OCI-LY7 (cell line): ENCODE data around the gene MAZ. TPM values are rescaled to one million over a fixed set of nuclear protein-coding genes. Genes with fewer than 3 reads are reported as not detected.

Source experiments
- BruUV-seq: library from RNA; stranded (reverse); fragments of 400-500 nt; replicated peaks from 2 replicates; lab custom pipeline; 2021; lab: Mats Ljungman, UMichigan
- CTCF ChIA-PET: fragments of 300-600 bp; sonication (Branson Sonifier 250); formaldehyde crosslinking; loops from one replicate; lab custom pipeline; 2022; ENCODE audit warnings: antibody characterized with exemption; ENCODE audit not compliant: unreplicated experiment; lab: Charles Lee
- POLR2A ChIA-PET: fragments of 300-600 bp; sonication (Branson Sonifier 250); formaldehyde crosslinking; loops from one replicate; lab custom pipeline; 2022; ENCODE audit warnings: antibody characterized with exemption; lab: Charles Lee
- DNase-seq: peaks from one replicate; pipeline ENCODE4 v3.0.0-alpha.2; 2015; ENCODE audit warnings: low spot score
- H2AFZ ChIP-seq: fragments of 200-600 bp; sonication (generic), shearing (Covaris generic); 2 replicates; pipeline ENCODE4 v1.6.1; 2014; ENCODE audit warnings: mild to moderate bottlenecking, antibody characterized with exemption, low read length, moderate library complexity
- H3K27ac ChIP-seq: fragments of 200-600 bp; sonication (generic); 2 replicates; pipeline ENCODE4 v1.5.1; 2014; ENCODE audit warnings: mixed run types, low read depth, mild to moderate bottlenecking, moderate library complexity, low read length, inconsistent platforms; ENCODE audit not compliant: poor library complexity, severe bottlenecking
- H3K36me3 ChIP-seq: fragments of 200-600 bp; sonication (generic); 2 replicates; pipeline ENCODE4 v1.6.1; 2014; ENCODE audit warnings: mild to moderate bottlenecking, antibody characterized with exemption, low read length, moderate library complexity, mixed read lengths; ENCODE audit not compliant: insufficient read depth
- H3K4me1 ChIP-seq: fragments of 200-600 bp; sonication (generic); 2 replicates; pipeline ENCODE4 v1.5.1; 2014; ENCODE audit warnings: mild to moderate bottlenecking, low read length; ENCODE audit not compliant: insufficient read depth, poor library complexity, severe bottlenecking
- H3K4me2 ChIP-seq: fragments of 200-600 bp; sonication (generic); 2 replicates; pipeline ENCODE4 v1.6.1; 2014; ENCODE audit warnings: mild to moderate bottlenecking, low read length
- H3K4me3 ChIP-seq: fragments of 200-600 bp; sonication (generic); 2 replicates; pipeline ENCODE4 v1.5.1; 2014; ENCODE audit warnings: mild to moderate bottlenecking, low read depth, low read length; ENCODE audit not compliant: poor library complexity, severe bottlenecking
- H3K79me2 ChIP-seq: fragments of 200-600 bp; sonication (generic); 2 replicates; pipeline ENCODE4 v1.6.1; 2016; ENCODE audit warnings: low read depth, mild to moderate bottlenecking, low read length, moderate library complexity, mixed read lengths; ENCODE audit not compliant: insufficient read depth
- H3K9me2 ChIP-seq: fragments of 200-600 bp; sonication (generic); 2 replicates; pipeline ENCODE4 v1.6.1; 2016; ENCODE audit warnings: mild to moderate bottlenecking, low read length, mixed read lengths; ENCODE audit not compliant: insufficient read depth
- H3K9me3 ChIP-seq: fragments of 200-600 bp; sonication (generic); 2 replicates; pipeline ENCODE4 v1.6.1; 2014; ENCODE audit warnings: mild to moderate bottlenecking, mixed run types, low read length, mixed read lengths
- H4K20me1 ChIP-seq: fragments of 200-600 bp; sonication (generic); 2 replicates; pipeline ENCODE4 v1.6.1; 2014; ENCODE audit warnings: mild to moderate bottlenecking, antibody characterized with exemption, low read length, moderate library complexity, mixed read lengths; ENCODE audit not compliant: insufficient read depth
- EZH2phosphoT487 ChIP-seq: fragments of 200-600 bp; sonication (generic); IDR thresholded peaks from 2 replicates; pipeline ENCODE4 v1.6.1; 2018; ENCODE audit warnings: low read depth, borderline replicate concordance, mild to moderate bottlenecking, mixed run types, antibody characterized with exemption, low read length, moderate library complexity, mixed read lengths
- intact Hi-C: fragments of 100-400 bp; cut with micrococcal nuclease; formaldehyde crosslinking; loops from one replicate; pipeline ENCODE4 v1.10.0; 2022; ENCODE audit not compliant: unreplicated experiment
- total RNA-seq, 2 experiments: library from RNA; depleted of rRNA in 1 of 2; stranded (reverse); fragments of >200 nt in 1 of 2; shearing (Covaris generic) in 1 of 2; gene quantifications; 2 replicates each; pipeline ENCODE4 v1.2.3, GENCODE V29; 2014 to 2022
- TF ChIP-seq, protein P1 (sequence below): fragments of 200-600 bp; sonication (generic); conservative IDR thresholded peaks from 2 replicates; pipeline ENCODE4 v1.5.1; 2014; ENCODE audit warnings: mild to moderate bottlenecking, antibody characterized with exemption, low read length, moderate library complexity, mixed read lengths

The MAZ gene
- total RNA-seq, 2 experiments from 2014 or later = 471 to 484 TPM

DNA sequence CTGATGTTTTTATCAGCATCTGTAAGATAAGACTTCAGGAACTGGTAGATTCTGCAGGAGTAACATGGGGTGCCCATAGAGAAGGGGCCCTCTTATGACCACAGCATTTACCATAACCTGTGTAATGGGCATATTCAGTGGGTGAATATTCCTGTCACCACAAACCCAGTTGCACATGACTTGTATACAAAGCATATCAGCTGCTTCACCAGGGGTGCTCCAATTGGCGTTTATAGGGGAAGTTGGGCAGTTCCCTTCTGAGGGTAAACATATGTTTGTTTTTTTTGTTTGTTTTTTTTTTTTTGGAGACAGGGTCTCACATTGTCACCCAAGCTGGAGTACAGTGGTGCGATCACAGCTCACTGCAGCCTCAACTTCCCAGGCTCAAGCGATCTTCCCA, 39.8 kb upstream of the MAZ start:
- no peaks in the 10 kb centered on the region for H3K9me3 ChIP-seq
- no peak overlapping the region for H3K4me3 ChIP-seq
- ChIA-PET POLR2A (interaction anchor here (0.7 to 1.3 kb wide), 2 partner anchors 23 to 187 kb away, joined by 3 to 5 read pairs; no protein-coding TSS in a partner anchor), CTCF (no interaction called here)
- H3K27ac ChIP-seq = no peak overlapping the region
- H3K4me1 ChIP-seq = no peaks in the 10 kb centered on the region
- H3K9me2 ChIP-seq = no peaks in the 10 kb centered on the region
- H2AFZ ChIP-seq = no peak overlapping the region
- no peak for DNase-seq
- intact Hi-C loops = no loop called here
- no peaks in the 10 kb centered on the region for H3K79me2 ChIP-seq
- TF ChIP-seq EZH2phosphoT487 = no peak
- no TSS peak for BruUV-seq
- no peaks in the 10 kb centered on the region for H4K20me1 ChIP-seq
- no peaks in the 10 kb centered on the region for H3K36me3 ChIP-seq
- H3K4me2 ChIP-seq = no peak overlapping the region

DNA sequence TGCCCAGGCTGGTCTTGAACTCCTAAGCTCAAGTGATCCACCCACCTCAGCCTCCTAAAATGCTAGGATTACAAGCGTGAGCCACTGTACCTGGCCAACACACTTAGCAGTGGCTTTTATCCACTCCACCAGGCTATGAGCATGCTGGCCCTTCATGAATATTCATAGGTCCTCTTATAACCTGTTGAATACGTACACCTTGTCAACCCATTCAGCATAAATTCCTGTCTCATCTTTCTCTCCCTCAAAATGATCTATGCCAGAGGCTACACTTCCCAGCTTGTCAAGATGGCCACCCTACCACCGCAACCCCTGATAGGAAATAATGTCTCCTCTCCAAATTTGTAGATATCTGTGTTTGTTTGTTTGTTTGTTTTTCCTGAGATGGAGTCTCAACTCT, 39.3 kb upstream of the MAZ start:
- Histone ChIP-seq H3K79me2 (no peaks in the 10 kb centered on the region), H3K4me3 (no peak overlapping the region), H3K9me3 (no peaks in the 10 kb centered on the region), H3K27ac (no peak overlapping the region), H3K4me2 (no peak overlapping the region), H2AFZ (no peak overlapping the region), H3K36me3 (no peaks in the 10 kb centered on the region), H3K9me2 (no peaks in the 10 kb centered on the region), H3K4me1 (no peaks in the 10 kb centered on the region), H4K20me1 (no peaks in the 10 kb centered on the region)
- ChIA-PET CTCF (no interaction called here), POLR2A (interaction anchor here (1.3 kb wide), 1 partner anchor 23 kb away, joined by 3 read pairs; no protein-coding TSS in a partner anchor)
- no peak for TF ChIP-seq EZH2phosphoT487
- TF ChIP-seq, protein P1, sequence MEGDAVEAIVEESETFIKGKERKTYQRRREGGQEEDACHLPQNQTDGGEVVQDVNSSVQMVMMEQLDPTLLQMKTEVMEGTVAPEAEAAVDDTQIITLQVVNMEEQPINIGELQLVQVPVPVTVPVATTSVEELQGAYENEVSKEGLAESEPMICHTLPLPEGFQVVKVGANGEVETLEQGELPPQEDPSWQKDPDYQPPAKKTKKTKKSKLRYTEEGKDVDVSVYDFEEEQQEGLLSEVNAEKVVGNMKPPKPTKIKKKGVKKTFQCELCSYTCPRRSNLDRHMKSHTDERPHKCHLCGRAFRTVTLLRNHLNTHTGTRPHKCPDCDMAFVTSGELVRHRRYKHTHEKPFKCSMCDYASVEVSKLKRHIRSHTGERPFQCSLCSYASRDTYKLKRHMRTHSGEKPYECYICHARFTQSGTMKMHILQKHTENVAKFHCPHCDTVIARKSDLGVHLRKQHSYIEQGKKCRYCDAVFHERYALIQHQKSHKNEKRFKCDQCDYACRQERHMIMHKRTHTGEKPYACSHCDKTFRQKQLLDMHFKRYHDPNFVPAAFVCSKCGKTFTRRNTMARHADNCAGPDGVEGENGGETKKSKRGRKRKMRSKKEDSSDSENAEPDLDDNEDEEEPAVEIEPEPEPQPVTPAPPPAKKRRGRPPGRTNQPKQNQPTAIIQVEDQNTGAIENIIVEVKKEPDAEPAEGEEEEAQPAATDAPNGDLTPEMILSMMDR = no peak
- no peak for DNase-seq
- BruUV-seq = no TSS peak
- intact Hi-C loops = no loop called here

DNA sequence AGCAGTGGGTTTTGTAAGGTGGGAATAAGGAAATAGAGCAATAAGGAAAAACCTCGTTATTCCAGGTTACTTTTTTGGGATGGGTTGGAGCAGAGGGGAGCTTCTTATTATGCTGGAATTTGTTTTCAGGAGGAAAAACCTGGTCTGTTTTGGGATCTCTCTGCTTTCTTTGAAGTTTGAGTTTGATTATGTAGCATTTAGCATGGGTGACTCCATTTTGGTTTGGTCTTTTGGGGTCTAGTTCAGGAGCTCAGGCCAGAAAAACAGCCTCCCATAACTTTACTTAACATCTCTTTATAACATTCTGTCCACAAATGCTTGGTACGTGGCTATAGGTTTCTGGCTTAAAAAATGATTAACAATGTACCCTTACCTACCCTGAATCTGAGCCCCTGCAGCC, 36.8 kb upstream of the MAZ start:
- no peaks in the 10 kb centered on the region for H3K36me3 ChIP-seq
- TF ChIP-seq, protein P1 = no peak
- TF ChIP-seq EZH2phosphoT487 = no peak
- no peak overlapping the region for H3K4me2 ChIP-seq
- H3K9me2 ChIP-seq = no peaks in the 10 kb centered on the region
- POLR2A ChIA-PET = interaction anchor here (0.6 kb wide), 1 partner anchor 150 kb away, joined by 3 read pairs; no protein-coding TSS in a partner anchor
- no peaks in the 10 kb centered on the region for H4K20me1 ChIP-seq
- no peaks in the 10 kb centered on the region for H3K79me2 ChIP-seq
- BruUV-seq = no TSS peak
- no peak overlapping the region for H2AFZ ChIP-seq
- H3K4me3 ChIP-seq = no peak overlapping the region
- DNase-seq = no peak
- CTCF ChIA-PET = no interaction called here
- no peaks in the 10 kb centered on the region for H3K9me3 ChIP-seq
- H3K4me1 ChIP-seq = no peaks in the 10 kb centered on the region
- H3K27ac ChIP-seq = no peak overlapping the region
- intact Hi-C loops = no loop called here
